ACC112 (cell line): Measurements from ENCODE around the gene MAGI1.

ENCODE experiments used
- H2AFZ ChIP-seq: fragments of 200-600 bp; sonication (generic); one replicate; pipeline ENCODE4 v1.6.0; 2017; ENCODE audit warnings: antibody characterized with exemption, low read length; ENCODE audit not compliant: unreplicated experiment
- H3K27ac ChIP-seq: fragments of 200-600 bp; sonication (generic); 2 replicates; pipeline ENCODE4 v1.5.1; 2014; ENCODE audit warnings: low read depth, mild to moderate bottlenecking, antibody characterized with exemption, low read length, moderate library complexity
- H3K27me3 ChIP-seq: fragments of 200-600 bp; sonication (generic); 2 replicates; pipeline ENCODE4 v1.6.1; 2014; ENCODE audit warnings: mild to moderate bottlenecking, antibody characterized with exemption, low read length, moderate library complexity, mixed read lengths; ENCODE audit not compliant: insufficient read depth
- H3K36me3 ChIP-seq: fragments of 200-600 bp; sonication (generic); 2 replicates; pipeline ENCODE4 v1.6.1; 2016; ENCODE audit warnings: mild to moderate bottlenecking, antibody characterized with exemption, low read length, moderate library complexity, mixed read lengths; ENCODE audit not compliant: insufficient read depth
- H3K4me1 ChIP-seq: fragments of 200-600 bp; sonication (generic); one replicate; pipeline ENCODE4 v1.6.1; 2016; ENCODE audit warnings: low read length, mixed read lengths; ENCODE audit not compliant: insufficient read depth, unreplicated experiment, control insufficient read depth
- H3K4me3 ChIP-seq: fragments of 200-600 bp; sonication (generic); 2 replicates; pipeline ENCODE4 v1.5.1; 2014; ENCODE audit warnings: mild to moderate bottlenecking, low read depth, low read length
- H3K79me2 ChIP-seq: fragments of 200-600 bp; sonication (generic); one replicate; pipeline ENCODE4 v1.6.0; 2016; ENCODE audit warnings: low read length; ENCODE audit not compliant: control insufficient read depth, unreplicated experiment, insufficient read depth

MAGI1 gene

GRCh38 chr3:65338571-65338970 lies 700.1 kb downstream of the MAGI1 start:
- Histone ChIP-seq H3K27ac (no peak overlapping the region), H3K4me1 (no peaks in the 10 kb centered on the region), H3K27me3 (peaks cover 22% of the 10 kb centered on the region), H3K79me2 (no peaks in the 10 kb centered on the region), H3K36me3 (no peaks in the 10 kb centered on the region), H2AFZ (no peak overlapping the region), H3K4me3 (no peak overlapping the region)

GRCh38 chr3:65335587-65335986 lies 703.1 kb downstream of the MAGI1 start:
- no peak overlapping the region for H3K4me3 ChIP-seq
- no peak overlapping the region for H3K27ac ChIP-seq
- H3K27me3 ChIP-seq: peaks cover 27% of the 10 kb centered on the region
- H3K4me1 ChIP-seq: no peaks in the 10 kb centered on the region
- H2AFZ ChIP-seq: no peak overlapping the region
- H3K79me2 ChIP-seq: no peaks in the 10 kb centered on the region
- no peaks in the 10 kb centered on the region for H3K36me3 ChIP-seq

- Histone ChIP-seq H3K36me3 (no peaks in the 10 kb centered on the region), H3K27ac (no peak overlapping the region), H3K4me1 (no peaks in the 10 kb centered on the region), H3K79me2 (no peaks in the 10 kb centered on the region), H3K27me3 (peaks cover 21% of the 10 kb centered on the region), H3K4me3 (no peak overlapping the region), H2AFZ (no peak overlapping the region)
Observed at GRCh38 chr3:65334045-65334665, 704.6 kb downstream of the MAGI1 start.

- Histone ChIP-seq H3K36me3 (no peaks in the 10 kb centered on the region), H2AFZ (no peak overlapping the region), H3K27me3 (peaks cover 29% of the 10 kb centered on the region), H3K79me2 (no peaks in the 10 kb centered on the region), H3K27ac (no peak overlapping the region), H3K4me1 (no peaks in the 10 kb centered on the region), H3K4me3 (no peak overlapping the region)
Observed at GRCh38 chr3:65331730-65332129, 707.0 kb downstream of the MAGI1 start.

- H3K36me3 ChIP-seq: no peaks in the 10 kb centered on the region
- no peaks in the 10 kb centered on the region for H3K79me2 ChIP-seq
- H3K4me3 ChIP-seq: peak overlapping the region; percentile 14; the same call in 1 of the 2 replicates
- H3K4me1 ChIP-seq: no peaks in the 10 kb centered on the region
- H3K27ac ChIP-seq: no peak overlapping the region
- H2AFZ ChIP-seq: no peak overlapping the region
- peaks cover 33% of the 10 kb centered on the region for H3K27me3 ChIP-seq
Observed at GRCh38 chr3:65330072-65330471, 708.6 kb downstream of the MAGI1 start.

- Histone ChIP-seq H2AFZ (no peak overlapping the region), H3K36me3 (no peaks in the 10 kb centered on the region)
Observed at GRCh38 chr3:65328148-65328547, 710.6 kb downstream of the MAGI1 start.

GRCh38 chr3:65326574-65326973 lies 712.1 kb downstream of the MAGI1 start:
- Histone ChIP-seq H2AFZ (no peak overlapping the region), H3K36me3 (no peaks in the 10 kb centered on the region), H3K79me2 (no peaks in the 10 kb centered on the region), H3K4me3 (no peak overlapping the region), H3K4me1 (no peaks in the 10 kb centered on the region), H3K27ac (no peak overlapping the region), H3K27me3 (peaks cover 42% of the 10 kb centered on the region)

More at GRCh38 chr3:65328148-65328547, 710.6 kb downstream of the MAGI1 start:
- Histone ChIP-seq H3K79me2 (no peaks in the 10 kb centered on the region), H3K27me3 (peaks cover 36% of the 10 kb centered on the region), H3K27ac (no peak overlapping the region), H3K4me3 (no peak overlapping the region), H3K4me1 (no peaks in the 10 kb centered on the region)

GRCh38 chr3:65322910-65323309 lies 715.8 kb downstream of the MAGI1 start:
- Histone ChIP-seq H3K27ac (no peak overlapping the region), H3K79me2 (no peaks in the 10 kb centered on the region), H3K36me3 (no peaks in the 10 kb centered on the region), H3K27me3 (peaks cover 47% of the 10 kb centered on the region), H3K4me3 (no peak overlapping the region), H2AFZ (no peak overlapping the region), H3K4me1 (no peaks in the 10 kb centered on the region)

GRCh38 chr3:65318231-65318630 lies 720.5 kb downstream of the MAGI1 start:
- no peaks in the 10 kb centered on the region for H3K79me2 ChIP-seq
- no peaks in the 10 kb centered on the region for H3K36me3 ChIP-seq
- peaks cover 50% of the 10 kb centered on the region for H3K27me3 ChIP-seq
- H3K27ac ChIP-seq: no peak overlapping the region
- no peaks in the 10 kb centered on the region for H3K4me1 ChIP-seq
- H3K4me3 ChIP-seq: no peak overlapping the region
- no peak overlapping the region for H2AFZ ChIP-seq

GRCh38 chr3:65314916-65315315 lies 723.8 kb downstream of the MAGI1 start:
- Histone ChIP-seq H3K36me3 (no peaks in the 10 kb centered on the region), H3K27me3 (peaks cover 57% of the 10 kb centered on the region)

GRCh38 chr3:65314269-65314668 lies 724.4 kb downstream of the MAGI1 start:
- Histone ChIP-seq H3K27ac (no peak overlapping the region), H3K27me3 (peaks cover 58% of the 10 kb centered on the region), H3K4me1 (no peaks in the 10 kb centered on the region), H3K79me2 (no peaks in the 10 kb centered on the region), H3K4me3 (no peak overlapping the region), H3K36me3 (no peaks in the 10 kb centered on the region), H2AFZ (no peak overlapping the region)

More at GRCh38 chr3:65314916-65315315, 723.8 kb downstream of the MAGI1 start:
- Histone ChIP-seq H3K79me2 (no peaks in the 10 kb centered on the region), H2AFZ (no peak overlapping the region), H3K4me3 (no peak overlapping the region), H3K27ac (no peak overlapping the region), H3K4me1 (no peaks in the 10 kb centered on the region)
